CD4-positive, alpha-beta T cell treated with Interleukin-17A for 1 hour (primary cell): ENCODE measurements around the gene CAPN11.
"Not testable (repeated sequence)": the region's sequence is repeated elsewhere in the genome, so short reads cannot be mapped to it uniquely, and the experiment has no call there.

Experiments used
- DNase-seq: peaks from one replicate; pipeline ENCODE4 v3.0.0-alpha.2; 2020

The CAPN11 gene

DNA sequence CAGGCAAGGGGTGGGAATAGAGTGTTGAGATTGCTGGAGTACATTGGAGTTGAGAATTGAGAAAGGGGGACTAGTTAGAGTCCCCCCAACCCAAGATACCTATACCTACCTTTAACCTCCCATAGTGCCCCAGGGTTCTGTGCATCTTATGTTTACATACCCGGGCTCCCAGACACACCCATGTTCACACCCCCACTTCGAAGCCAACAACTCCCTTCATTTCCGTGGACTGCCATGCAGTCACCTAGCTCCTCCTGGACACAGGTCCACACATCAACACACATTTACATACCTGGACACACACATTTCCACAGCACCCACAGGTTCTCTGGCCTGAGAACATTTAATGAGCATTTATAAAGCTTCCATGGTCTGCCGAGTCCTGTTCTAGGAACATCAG, 26.1 kb upstream of the CAPN11 start:
- DNase-seq: no peak

DNA sequence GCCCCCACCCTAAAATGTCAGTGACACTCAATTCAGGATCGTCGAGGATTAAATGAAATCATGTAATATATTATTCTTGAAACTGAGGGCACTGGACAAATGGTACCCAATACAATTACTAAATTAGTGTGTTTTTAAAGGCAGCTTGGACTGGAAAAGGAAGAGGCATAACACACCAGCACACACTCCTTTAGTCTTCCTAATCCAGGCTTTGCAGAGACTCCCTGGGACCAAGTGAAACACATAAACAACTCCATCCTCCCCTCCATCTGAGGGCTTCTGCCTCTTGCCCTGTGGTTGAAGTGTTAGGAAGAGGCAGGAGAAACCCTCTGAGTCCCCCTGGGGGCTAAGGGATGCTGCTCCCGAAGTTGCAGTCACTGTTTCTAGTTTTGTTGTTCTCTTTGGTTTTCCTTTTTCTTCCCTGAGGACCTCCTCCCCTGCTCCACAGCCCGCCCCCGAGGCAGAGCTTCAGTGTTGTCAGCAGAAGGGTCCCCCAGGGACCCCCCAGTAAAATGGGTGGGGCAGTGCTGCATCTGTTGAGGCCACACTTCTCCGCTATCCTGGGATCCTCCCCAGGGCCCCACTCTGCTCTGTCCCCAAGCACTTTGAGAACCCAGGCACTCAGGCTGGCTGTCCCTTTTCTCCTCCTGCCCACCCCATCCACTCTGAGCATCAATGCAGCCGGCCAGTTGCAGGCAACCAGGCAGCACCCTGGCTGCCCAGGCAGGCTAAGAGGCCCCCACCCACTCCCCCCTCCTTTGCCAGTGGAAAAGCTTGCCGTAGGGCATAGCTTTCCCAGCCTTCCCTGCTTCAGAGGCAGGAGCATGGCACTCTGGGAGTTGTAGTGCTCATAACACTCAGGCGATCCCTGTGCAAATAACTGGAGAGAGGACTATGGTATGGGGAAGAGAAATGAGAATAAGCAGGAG, 25.4 kb upstream of the CAPN11 start:
- no peak for DNase-seq

DNA sequence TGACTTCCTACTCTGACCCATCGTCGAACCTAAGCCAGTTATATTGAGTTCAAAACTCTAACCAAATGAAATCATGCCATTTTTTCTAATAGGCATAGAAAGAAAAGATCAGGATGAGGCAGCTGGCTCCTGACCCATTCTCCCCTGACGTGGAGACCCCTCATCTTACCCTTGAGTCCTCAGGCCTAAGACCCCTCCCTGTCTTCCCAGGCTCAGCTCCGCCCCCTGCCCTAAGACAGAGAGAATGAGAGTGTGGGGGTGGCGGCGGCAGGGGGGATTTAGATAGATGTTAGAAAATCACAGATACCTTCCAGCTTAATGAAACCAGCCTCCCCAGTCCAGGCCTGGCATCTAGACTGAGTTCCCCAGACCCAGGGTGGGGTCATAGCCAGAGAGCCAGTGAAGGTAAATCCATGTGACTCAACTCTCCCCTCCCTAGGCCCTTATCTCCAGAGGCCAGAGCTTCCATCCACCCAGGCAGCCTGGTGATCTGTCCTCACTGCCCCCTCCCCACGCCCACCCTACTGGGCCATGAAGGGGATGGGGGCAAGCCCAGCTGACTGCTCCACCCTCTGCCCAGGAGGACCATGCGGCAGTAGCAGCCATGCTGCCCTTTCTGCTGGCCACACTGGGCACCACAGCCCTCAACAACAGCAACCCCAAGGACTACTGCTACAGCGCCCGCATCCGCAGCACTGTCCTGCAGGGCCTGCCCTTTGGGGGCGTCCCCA, 24.5 kb upstream of the CAPN11 start:
- no peak for DNase-seq

DNA sequence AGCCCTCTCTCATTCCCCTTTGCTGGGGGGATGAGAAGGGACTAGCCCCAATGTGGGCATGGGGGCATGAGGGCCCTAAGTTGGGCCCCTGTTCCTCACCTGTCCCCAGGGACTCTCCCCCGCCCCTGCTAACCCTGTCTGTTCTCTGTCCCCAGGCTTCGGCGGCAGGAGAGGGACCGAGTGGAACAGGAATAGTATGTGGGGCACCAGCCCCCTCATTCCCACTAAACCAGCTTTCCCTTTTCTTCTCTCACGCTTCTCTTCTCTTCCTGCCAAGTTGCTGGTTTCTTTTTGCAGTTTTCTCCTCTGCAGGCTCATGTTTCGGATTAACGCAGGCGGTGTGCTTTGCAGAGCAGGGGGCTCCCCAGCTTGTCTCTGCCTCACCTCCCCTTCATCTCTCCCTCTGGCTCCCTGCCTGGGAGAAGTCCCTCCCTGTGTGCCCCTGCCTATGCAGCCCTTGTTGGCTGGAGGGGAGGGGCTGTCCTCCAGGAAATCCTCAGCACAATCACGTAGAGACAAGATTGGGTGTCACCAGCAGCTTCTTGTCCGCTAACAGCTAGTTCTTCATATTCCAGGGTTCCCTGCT, 23.4 kb upstream of the CAPN11 start:
- DNase-seq: no peak

DNA sequence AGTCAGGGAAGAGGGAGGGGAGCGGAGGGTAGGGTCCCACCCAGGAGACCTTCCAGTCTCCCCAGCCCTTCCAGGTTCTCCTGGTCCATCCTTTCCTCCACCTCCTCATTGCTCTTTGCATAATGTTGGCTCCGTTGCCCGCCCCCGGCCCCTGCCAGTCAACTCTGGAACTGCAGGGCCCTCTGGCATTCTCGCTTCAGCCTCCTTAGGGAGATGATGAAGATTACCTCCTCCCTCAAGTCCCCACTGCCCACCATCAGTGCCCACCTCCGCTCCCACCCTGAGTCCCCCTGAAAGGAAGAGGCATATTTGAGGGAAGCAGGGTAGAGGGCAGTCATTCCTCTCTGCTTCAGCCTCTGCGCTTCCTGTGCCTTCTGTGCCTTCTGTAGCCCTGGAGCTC, 22.7 kb upstream of the CAPN11 start:
- DNase-seq: no peak

DNA sequence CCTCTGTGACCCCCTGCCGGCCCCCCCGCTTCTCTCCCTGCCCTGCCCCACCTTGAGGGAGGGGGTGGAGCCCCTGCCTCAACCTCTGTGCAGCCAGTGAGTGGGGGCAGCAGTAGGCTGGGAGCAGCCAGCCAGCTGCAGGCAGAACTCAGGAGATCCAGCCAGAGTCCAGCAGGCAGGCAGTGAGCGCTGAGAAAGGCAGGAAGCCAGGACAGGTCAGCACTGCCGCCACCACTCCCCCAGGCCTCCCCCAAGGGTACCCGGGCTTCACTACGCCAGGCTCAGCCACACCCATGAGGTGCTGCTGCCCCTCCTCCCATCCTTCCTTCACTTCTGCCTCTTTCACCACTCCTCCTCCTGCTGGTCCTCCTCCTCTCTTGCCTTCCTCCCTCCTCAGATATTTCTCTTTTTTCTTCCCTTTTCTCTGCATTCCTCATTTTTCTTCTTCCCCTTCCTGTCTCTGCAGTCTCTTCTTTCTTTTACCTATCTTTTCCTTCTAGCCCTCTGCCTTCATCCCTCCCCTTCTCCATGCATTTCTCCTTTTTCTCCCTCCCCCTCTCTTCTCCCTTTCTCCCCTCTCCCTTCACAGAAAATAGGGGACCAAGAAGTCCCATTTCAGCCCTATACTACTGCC, 19.8 kb upstream of the CAPN11 start:
- DNase-seq: no peak

DNA sequence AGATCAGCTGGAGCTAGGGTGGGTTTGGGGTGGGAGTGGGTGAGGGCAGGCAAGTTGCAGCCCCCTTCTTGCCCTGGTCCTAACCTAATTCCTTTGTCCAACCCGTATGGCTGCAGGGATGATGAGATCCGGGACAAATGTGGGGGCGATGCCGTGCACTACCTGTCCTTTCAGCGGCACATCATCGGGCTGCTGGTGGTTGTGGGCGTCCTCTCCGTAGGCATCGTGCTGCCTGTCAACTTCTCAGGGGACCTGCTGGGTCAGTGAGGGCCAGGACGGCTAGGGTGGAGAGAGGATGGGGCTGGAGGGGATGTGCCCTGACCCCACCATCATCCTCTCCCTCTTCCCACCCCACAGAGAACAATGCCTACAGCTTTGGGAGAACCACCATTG, 19.3 kb upstream of the CAPN11 start:
- no peak for DNase-seq

DNA sequence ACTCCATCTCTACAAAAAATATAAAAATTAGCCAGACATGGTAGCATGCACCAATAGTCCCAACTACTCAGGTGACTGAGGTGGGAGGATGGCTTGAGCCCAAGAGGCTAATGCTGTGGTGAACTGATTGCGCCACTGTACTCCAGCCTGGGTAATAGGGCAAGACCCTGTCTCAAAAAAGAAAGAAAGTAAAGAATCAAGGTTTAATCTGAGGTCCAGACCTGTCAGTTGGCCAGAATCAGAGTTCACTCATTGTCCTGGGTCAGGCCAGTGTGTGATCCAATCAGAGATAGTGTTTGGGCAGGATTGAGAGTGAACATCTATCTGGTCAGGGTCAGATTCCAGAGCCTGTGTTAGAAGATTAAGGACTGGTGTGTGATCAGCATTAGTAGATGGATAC, 15.8 kb upstream of the CAPN11 start:
- DNase-seq: no peak

DNA sequence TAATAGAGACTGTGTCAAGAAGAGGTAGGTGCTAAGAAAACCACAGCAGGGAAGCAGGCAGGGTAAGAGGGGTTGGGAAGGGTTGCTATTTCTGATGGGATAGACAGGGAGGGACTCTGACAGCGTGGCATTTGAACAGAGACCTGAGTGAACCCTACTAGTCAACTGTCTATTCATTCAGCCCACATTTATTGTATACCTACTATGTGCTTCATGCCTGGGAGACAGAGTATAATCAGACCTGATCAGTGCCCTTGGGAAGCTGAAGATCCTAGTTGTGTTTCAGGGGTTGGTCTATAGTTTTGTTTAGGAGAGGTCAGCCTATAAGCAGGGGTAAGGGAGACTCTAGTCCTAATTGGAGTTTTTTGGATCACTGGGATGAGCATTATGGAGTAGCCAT, 14.9 kb upstream of the CAPN11 start:
- no peak for DNase-seq

DNA sequence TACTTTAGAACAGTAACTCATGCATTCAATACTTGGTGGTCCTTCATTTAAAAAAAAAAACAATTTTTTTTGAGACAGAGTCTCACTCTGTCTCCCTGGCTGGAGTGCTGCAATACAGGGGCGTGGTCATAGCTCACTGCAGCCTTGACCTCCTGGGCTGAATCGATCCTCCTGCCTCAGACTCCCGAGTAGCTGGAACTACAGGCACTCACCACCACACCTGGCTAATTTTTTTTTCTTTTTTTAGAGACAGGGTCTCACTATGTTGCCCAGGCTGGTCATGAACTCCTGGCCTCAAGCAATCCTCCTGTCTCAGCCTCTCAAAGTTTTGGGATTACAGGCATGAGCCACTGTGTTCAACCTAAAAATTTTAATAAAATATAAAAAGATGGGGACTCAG, 14.1 kb upstream of the CAPN11 start:
- not testable (repeated sequence) for DNase-seq

DNA sequence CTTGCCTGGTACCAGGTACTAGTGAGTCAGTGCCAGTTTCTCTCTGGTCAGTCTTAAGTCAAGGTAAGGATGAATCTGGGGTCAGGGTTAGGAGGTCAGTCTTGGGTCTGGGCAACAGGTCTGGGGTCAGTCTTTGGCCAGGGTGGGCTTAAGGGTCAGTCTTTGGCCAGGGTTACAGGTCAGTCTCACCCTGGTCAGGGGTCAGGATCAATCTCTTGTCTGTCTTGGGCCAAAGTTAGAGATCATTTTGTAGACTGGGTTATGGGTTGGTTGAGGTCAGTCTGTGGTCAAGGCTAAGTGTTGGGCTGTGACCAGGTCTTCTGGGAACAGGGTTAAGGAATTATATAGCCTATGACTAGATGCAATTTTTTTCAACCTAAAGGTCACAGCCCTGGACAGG, 12.8 kb upstream of the CAPN11 start:
- no peak for DNase-seq

DNA sequence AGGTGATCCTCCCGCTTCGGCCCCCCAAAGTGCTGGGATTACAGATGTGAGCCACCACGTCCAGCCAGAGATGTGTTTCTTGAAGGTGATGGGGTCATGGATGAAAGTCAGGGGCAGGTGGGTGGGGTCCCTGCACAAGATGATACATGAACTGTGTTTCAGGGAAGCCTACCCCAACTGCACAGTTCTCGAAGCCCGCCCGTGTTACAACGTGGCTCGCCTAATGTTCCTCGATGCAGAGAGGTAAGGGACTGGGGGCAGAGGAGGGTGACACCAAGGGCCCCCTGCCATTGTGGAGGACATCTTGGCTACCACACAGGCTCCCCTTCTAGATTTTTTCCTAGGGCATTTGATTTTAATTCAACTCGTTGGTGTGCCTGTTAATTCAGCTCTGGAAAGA, 11.9 kb upstream of the CAPN11 start:
- no peak for DNase-seq

DNA sequence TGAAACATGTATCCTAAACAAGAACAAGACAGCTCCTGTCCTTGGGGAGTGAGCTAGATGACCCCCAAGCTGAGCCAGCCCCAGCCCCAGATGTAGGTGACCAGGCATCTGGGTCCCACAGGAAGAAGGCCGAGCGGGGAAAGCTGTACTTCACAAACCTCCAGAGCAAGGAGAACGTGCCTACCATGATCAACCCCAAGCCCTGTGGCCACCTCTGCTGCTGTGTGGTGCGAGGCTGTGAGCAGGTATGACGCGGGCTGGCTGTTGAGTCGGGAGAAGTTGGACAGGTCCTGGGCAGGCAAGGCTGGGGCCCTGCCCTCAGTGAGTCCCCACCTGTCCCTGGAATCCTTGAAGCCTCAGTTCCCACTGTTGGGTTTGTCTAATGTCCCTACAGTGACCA, 11.4 kb upstream of the CAPN11 start:
- DNase-seq: no peak

DNA sequence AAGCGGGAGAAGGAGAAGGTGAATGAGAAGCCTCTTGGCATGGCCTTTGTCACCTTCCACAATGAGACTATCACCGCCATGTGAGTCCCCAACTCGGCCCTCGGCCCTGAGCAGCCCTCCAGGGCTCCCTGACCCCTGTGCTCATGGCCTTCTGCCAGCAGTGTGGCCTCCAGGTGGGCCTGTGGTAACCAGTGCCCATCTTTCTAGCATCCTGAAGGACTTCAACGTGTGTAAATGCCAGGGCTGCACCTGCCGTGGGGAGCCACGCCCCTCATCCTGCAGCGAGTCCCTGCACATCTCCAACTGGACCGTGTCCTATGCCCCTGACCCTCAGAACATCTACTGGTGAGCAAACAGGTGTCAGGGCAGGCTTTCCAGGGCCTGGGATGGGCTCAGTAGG, 10.3 kb upstream of the CAPN11 start:
- no peak for DNase-seq

DNA sequence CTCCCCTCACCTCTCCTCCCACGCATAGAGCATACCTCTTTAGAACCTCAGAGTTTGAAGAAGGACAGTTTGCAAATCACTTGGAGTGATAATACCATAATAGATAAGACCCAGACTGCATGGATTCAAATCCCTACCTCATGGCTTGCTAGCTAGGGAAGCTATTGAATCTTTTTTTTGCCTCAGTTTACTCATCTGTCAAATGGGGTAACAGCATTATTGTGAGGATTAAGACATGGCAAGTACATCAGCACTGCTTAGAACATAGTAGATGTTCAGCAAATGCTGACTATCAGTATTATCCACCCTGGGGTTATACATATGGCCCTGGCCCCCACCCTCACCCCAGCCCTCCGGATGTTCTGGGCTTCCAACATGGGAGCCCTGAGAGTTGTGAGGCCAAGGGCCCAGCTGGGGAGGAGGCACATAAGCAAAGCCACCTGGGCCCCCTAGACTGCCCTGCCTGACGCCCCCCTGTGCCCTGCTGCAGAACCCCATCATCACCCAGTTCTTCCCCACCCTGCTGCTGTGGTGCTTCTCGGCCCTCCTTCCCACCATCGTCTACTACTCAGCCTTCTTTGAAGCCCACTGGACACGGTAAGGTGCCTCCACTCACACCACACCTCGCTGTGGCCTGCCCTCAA, 9.1 kb upstream of the CAPN11 start:
- no peak for DNase-seq

DNA sequence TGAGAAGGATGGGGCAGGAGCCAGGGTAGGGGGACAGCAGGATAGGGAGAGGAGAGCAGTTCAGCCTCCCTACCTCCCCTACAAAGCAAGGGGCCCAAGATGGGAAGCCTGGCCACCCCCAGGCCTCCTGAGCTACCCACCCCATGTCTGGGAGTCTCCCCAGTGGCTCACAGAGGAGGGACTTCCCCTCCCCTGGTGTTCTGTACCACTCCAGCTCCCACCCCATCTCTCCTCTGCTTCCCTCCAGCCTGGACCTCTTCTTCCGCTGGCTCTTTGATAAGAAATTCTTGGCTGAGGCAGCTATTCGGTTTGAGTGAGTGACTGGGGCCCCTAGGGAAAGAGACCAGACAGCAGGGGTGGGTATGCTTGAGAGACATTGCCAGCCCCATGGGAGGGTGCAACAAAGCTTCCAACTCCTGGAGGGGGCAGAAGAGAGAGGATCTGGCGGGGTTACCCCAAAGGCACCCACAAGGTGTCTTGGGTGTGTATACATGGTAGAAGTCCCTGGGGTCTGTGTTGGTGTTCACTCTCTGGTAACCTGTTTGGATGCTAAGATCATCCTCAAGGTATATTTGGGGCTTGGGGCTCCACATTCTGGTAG, 8.2 kb upstream of the CAPN11 start:
- no peak for DNase-seq

DNA sequence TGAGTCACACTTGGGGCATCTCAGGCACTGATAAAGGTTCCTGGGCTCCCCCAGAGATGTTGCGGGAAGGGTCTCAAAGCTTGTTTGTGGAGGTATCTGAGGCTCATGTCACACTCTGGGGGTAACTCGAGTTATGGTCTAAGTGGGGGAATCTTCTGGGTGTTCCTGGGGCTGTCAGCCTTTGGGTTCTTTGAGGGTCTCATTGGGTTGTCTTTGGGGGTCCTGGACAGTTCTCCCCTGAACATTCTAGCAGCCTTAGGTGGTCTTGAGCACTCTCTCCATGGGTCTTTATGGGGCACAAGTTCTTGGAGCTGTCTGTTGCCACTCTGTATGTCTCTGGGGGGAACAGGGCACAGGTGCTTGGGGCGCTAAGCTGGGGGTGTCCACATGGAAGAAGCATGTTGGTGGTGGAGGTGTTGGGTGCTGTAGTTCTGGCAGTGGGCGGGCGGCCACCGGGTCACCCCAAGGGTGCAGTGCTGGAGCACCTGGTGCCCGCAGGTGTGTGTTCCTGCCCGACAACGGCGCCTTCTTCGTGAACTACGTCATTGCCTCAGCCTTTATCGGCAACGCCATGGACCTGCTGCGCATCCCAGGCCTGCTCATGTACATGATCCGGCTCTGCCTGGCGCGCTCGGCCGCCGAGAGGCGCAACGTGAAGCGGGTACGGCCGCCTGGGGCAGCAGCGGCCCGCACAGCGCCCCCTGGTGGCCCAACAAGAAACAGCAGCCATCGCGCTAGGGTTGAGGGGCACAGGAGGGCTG, 7.1 kb upstream of the CAPN11 start:
- peak; percentile 79 for DNase-seq

DNA sequence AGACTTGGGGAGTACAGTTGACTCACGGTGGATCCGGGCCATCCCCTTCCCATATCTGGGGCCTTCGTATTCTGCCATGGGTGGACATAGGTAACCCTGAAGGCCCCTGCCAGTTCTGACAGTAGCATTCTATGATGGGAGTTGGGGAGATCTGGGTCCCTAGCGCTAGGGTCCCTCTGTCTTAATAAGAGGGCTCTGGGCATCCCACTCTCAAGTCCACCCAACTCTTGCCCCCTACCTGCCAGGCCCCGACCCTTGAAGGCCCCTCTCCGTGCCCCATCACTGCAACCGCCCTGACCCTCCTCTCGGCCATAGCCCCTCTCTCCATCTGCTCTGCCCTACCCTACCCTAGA, 6.5 kb upstream of the CAPN11 start:
- no peak for DNase-seq

DNA sequence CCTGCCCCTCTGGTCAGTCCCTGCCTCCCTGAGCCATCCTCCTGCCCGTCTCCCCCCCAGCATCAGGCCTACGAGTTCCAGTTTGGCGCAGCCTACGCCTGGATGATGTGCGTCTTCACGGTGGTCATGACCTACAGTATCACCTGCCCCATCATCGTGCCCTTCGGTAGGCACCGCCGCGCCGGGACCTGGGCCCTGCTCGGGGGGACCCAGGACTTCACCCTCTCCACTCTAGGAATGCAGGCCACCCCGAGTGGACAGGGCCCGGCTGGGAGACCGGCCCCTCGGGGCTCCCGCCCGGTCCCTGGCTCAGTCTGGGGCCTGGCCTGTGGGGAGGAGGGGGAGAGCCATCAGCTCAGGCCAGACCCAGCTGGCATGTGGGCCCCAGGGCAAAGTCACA, 6.1 kb upstream of the CAPN11 start:
- no peak for DNase-seq

DNA sequence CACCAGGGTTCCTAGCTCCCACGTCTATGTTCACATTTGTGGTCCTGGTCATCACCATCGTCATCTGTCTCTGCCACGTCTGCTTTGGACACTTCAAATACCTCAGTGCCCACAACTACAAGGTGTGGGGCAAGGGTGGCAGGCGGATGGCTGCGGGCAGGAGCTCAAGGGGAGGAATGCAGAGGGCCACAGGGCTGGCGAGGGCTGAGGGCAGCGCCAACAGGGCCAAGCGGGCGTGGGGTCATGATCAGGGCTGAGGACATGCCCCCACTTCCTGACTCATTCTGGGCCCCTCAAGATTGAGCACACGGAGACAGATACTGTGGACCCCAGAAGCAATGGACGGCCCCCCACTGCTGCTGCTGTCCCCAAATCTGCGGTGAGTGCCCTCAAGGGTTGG, 4.6 kb upstream of the CAPN11 start:
- no peak for DNase-seq

DNA sequence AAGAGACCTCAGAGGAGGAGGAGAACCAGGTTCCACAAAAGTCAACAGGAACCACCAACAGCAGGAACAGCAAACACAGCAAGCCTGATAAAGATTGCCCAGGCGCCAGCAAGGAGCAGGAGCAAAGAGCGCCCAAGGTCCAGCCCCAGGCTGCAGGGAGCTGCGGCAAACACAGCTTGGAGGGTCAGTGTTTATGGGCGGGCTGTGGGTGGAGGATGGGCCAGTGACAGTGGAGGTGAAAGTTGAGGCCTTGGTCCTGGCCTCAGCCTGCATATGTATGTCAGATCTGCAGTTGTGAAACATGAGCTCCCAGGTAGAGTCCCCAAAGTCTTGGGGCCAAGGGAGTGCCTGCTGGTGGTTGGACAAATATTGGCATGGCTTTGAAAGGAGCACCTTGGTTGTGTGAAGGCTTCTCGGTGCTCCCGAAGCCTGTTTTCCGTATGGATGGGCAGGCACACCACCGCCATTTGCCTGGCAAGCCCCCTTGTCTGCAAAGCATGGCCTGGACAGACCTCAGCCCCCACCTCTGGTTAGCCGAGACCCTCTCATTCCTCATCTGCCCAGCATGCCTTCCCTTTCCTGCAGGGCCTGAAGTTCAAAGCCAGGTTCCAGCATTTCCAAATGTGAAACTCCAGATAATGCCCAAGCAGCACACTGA, 2.0 kb upstream of the CAPN11 start:
- DNase-seq: no peak
